BE2C (cell line): ENCODE measurements around the gene MUC5AC.

ENCODE experiments used
- DNase-seq: peaks from one replicate; pipeline ENCODE4 v3.0.0-alpha.2; 2020
- H3K27me3 ChIP-seq: fragments of 250-450 bp; sonication (Bioruptor Pico); 2 replicates; pipeline ENCODE4 v1.5.1; 2020; ENCODE audit warnings: mild to moderate bottlenecking
- H3K36me3 ChIP-seq: fragments of 250-450 bp; sonication (Bioruptor Pico); 2 replicates; pipeline ENCODE4 v1.5.1; 2020; ENCODE audit warnings: mild to moderate bottlenecking
- H3K4me1 ChIP-seq: fragments of 250-450 bp; sonication (Bioruptor Pico); 2 replicates; pipeline ENCODE4 v1.5.1; 2020
- H3K4me3 ChIP-seq: 2 replicates; pipeline ENCODE4 v1.5.1; 2011; ENCODE audit warnings: low read depth, low read length
- H3K9me3 ChIP-seq: fragments of 250-450 bp; sonication (Bioruptor Pico); 2 replicates; pipeline ENCODE4 v1.5.1; 2020
- TF ChIP-seq, protein P1 (sequence below): IDR thresholded peaks from 2 replicates; pipeline ENCODE4 v1.5.1; 2012; ENCODE audit warnings: mild to moderate bottlenecking, low read depth, low read length

MUC5AC gene

DNA sequence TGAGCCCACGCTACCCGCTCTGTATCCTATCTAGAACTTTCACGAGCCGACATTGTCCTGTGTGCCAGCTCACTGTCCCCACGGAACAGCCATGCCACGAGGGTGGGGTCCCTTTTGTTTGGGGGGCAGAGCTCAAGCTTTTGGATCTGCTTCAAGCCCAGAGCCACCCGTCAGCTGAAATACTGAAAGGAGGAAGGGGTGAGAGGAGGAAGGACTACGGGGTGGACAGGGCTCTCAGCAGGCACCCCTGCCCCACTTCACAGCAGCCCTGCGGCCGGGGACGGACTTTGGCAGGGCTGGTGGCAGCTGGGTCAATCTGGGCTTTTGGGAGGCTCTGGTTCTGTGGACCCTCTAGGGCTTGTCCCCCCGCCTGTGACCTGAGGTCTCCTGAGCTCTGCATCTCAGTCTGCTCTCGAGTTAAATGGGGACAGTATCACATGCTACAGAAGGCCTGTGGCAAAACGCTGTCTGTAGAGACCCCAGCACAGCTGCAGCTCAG, 30.0 kb upstream of the MUC5AC start:
- Histone ChIP-seq H3K36me3 (no peaks in the 10 kb centered on the region), H3K27me3 (no peaks in the 10 kb centered on the region), H3K4me3 (no peak overlapping the region), H3K4me1 (no peaks in the 10 kb centered on the region), H3K9me3 (no peaks in the 10 kb centered on the region)
- TF ChIP-seq, protein P1, sequence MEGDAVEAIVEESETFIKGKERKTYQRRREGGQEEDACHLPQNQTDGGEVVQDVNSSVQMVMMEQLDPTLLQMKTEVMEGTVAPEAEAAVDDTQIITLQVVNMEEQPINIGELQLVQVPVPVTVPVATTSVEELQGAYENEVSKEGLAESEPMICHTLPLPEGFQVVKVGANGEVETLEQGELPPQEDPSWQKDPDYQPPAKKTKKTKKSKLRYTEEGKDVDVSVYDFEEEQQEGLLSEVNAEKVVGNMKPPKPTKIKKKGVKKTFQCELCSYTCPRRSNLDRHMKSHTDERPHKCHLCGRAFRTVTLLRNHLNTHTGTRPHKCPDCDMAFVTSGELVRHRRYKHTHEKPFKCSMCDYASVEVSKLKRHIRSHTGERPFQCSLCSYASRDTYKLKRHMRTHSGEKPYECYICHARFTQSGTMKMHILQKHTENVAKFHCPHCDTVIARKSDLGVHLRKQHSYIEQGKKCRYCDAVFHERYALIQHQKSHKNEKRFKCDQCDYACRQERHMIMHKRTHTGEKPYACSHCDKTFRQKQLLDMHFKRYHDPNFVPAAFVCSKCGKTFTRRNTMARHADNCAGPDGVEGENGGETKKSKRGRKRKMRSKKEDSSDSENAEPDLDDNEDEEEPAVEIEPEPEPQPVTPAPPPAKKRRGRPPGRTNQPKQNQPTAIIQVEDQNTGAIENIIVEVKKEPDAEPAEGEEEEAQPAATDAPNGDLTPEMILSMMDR: no peak
- no peak for DNase-seq

DNA sequence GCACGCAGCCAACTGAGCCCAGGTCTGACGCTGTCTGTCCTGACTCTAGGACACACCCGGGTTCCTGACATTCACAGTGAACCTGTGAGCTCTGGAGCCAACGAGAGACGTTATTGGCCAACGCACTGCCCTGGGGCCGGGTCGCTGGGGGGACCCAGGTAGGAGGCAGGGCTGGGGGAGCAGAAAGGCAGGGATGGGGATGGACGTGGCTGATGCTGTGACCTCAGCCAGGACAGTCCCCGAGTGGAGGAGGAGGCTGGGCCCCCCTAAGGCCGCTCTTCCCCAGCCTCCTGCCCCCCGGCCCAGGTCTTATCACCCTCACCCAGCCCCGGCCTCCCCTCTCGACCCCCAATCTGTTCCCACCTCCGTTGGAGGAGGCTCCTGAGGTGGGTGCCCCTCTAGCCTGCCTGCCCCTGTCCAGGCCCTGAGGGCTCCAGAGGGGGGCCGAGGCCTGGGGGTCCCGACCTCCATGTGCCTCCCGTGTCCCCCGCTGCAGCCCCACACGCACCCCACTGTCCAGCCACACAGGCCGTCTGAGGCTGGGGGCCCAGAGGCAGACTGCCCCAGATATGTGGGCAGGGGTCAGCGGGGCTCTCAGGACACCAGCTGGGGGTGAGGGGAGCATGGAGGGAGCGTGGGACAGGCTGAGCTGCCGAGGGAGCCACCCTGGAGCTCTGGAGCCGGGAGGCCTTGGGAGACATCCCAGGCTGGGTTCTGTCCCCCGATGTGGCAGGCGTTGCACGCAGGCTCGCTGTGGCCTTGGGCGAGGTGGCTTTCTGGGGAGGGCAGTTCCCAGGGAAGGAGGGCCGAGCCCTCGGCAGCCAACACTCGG, 29.2 kb upstream of the MUC5AC start:
- no peaks in the 10 kb centered on the region for H3K4me1 ChIP-seq
- TF ChIP-seq, protein P1: no peak
- no peaks in the 10 kb centered on the region for H3K36me3 ChIP-seq
- H3K4me3 ChIP-seq: no peak overlapping the region
- H3K27me3 ChIP-seq: no peaks in the 10 kb centered on the region
- no peak for DNase-seq
- H3K9me3 ChIP-seq: no peaks in the 10 kb centered on the region

DNA sequence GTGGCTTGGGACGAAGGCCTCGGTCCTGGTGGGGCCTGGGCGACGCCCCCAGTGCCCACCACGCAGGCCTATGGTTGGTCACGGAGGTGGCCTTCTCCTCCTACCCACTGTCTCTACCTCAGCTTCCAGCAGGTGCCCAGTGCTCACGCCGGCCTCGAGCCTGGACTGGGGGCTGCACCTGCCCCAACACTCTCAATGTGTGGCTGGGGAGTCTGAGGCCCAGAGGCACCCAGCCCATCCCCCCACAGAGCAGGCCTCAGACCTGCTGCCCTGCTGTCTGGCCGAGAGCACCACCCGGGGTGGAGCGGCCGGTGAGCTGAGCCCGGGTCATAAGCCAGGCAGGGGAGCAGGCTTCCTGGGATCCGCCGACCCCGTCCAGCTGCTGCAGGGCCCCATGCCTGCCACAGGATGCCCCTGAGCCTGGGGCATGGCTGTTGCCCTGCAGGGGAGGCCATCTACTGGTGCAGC, 28.6 kb upstream of the MUC5AC start:
- TF ChIP-seq, protein P1: no peak
- Histone ChIP-seq H3K4me3 (no peak overlapping the region), H3K36me3 (no peaks in the 10 kb centered on the region), H3K27me3 (no peaks in the 10 kb centered on the region), H3K4me1 (no peaks in the 10 kb centered on the region), H3K9me3 (no peaks in the 10 kb centered on the region)
- no peak for DNase-seq

DNA sequence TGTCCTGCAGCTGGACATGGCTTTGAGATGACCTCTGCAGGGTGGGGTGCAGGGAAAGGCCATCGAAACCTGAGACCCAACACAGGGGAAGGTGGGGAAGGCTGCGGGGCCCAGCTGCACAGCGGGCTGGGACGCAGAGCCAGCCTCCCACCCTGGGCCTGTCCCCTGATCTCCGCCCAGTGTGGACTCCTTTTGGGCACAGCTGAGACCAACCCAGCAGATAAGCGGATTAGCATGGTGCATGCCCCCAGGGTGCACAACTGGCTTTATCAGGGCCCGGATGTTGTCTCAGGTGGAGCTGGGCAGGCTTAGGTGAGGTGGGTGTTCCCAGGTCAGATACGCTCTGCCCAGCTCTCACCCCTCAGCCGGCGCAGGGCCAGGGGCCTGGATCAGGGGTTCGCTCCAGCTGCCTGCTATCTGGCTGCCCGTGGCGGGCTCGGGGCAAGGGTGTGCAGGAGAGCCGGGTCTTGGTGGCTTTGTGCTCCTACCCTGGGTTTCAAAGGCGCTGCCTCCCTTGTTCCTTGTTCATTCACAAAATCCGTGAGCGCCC, 28.1 kb upstream of the MUC5AC start:
- no peaks in the 10 kb centered on the region for H3K36me3 ChIP-seq
- DNase-seq: no peak
- no peaks in the 10 kb centered on the region for H3K4me1 ChIP-seq
- no peaks in the 10 kb centered on the region for H3K27me3 ChIP-seq
- H3K9me3 ChIP-seq: no peaks in the 10 kb centered on the region
- no peak overlapping the region for H3K4me3 ChIP-seq
- TF ChIP-seq, protein P1: no peak

DNA sequence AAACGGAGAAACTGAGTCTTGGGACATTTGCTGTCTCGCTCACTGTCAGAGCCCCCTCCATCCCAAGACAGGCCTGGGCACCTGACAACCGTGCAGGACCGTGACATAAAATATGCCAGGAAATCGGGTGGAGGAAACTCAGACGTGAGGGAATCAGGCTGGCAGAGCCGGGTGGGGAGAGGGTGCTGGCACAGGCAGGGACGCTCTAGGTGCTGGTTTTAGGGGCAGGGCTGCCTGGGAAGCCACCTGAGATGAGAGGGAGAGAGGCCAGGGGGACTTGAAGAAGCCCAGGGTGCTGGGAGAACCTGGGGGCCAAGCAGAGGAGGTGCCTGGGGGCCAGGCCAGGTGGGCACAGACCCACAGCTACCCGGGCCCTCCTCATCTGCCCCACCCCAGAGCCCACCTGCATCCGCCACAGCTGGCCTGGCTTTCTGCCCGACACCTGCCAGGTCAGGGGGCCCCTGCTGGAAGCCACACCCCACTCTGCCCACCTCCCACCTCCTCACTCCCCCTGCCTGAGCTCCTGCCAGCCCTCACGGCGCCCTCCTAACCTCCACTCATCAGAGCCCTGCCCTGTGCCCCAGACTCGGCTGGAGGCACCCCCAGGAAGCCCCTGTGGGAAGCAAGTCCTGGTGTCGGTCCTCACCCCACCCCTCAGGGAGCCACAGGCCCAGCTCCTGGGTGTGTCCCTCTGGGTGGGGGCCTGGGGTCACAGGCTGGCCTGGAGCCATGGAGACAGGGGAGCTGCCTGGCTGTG, 27.3 kb upstream of the MUC5AC start:
- DNase-seq: no peak
- Histone ChIP-seq H3K4me3 (no peak overlapping the region), H3K4me1 (no peaks in the 10 kb centered on the region), H3K27me3 (no peaks in the 10 kb centered on the region), H3K9me3 (no peaks in the 10 kb centered on the region), H3K36me3 (no peaks in the 10 kb centered on the region)
- TF ChIP-seq, protein P1: no peak
